A549 (cell line): Measurements from ENCODE around the gene TMIGD2.

Experiments used
- CTCF ChIP-seq: fragments of >200 bp; sonication (Bioruptor Twin); formaldehyde crosslinking; IDR thresholded peaks from 3 replicates; pipeline ENCODE4 v1.5.1; 2016
- FOSL2 ChIP-seq, 2 experiments: fragments of 450-650 bp in 1 of 2; fragments of >200 bp in 1 of 2; sonication (Bioruptor Twin) in 1 of 2; formaldehyde crosslinking; IDR thresholded peaks; 2 replicates each; pipeline versions ENCODE4 v1.5.0 to v1.6.1; 2016 to 2020; ENCODE audit warnings: mild to moderate bottlenecking in 1 of 2, moderate library complexity in 1 of 2
- HDAC2 ChIP-seq: fragments of 200-600 bp; sonication (generic); IDR thresholded peaks from 2 replicates; pipeline ENCODE4 v1.6.1; 2016
- RAD21 ChIP-seq, 2 experiments: fragments of >200 bp in 1 of 2; sonication (Bioruptor Twin) in 1 of 2; formaldehyde crosslinking in 1 of 2; IDR thresholded peaks in 1 of 2; conservative IDR thresholded peaks in 1 of 2; 2 replicates in 1 of 2; 3 replicates in 1 of 2; pipeline ENCODE4 v1.6.1; 2012 to 2018; ENCODE audit warnings: inconsistent platforms in 1 of 2
- TP53 ChIP-seq: fragments of 250-450 bp; sonication (Bioruptor Pico); IDR thresholded peaks from 2 replicates; pipeline ENCODE4 v1.5.0; 2021; ENCODE audit warnings: mild to moderate bottlenecking, moderate library complexity

GRCh38 chr19:4301590-4302242 lies 473 bp downstream of the TMIGD2 start:
- TF ChIP-seq RAD21 (conservative IDR thresholded peaks at IDR 0.05 in 1 of 2, IDR thresholded peaks at IDR 0.05 in 1 of 2), result no peak
- no peak for TF ChIP-seq HDAC2
- no peak for TF ChIP-seq CTCF
- no peak for TF ChIP-seq FOSL2 (IDR thresholded peaks at IDR 0.05)
- no peak for TF ChIP-seq FOSL2 (CRISPR knock-in tag; IDR thresholded peaks at IDR 0.05)
- no peak for TF ChIP-seq TP53 (CRISPR knock-in tag)
